ENCODE results near the gene SH3RF1. TPM values are rescaled to one million over a fixed set of nuclear protein-coding genes. Genes with fewer than 3 reads are reported as not detected.

Gene SH3RF1
- total RNA-seq, 3 donors from 2014 or later: 45.3 to 82.3 (median 65.5) TPM

- no peaks in the 10 kb centered on the region for H3K4me1 ChIP-seq (ENCODE audit: low read depth)
- ATAC-seq (peak; percentile 57), DNase-seq (no peak)
- TF ChIP-seq, protein P1, sequence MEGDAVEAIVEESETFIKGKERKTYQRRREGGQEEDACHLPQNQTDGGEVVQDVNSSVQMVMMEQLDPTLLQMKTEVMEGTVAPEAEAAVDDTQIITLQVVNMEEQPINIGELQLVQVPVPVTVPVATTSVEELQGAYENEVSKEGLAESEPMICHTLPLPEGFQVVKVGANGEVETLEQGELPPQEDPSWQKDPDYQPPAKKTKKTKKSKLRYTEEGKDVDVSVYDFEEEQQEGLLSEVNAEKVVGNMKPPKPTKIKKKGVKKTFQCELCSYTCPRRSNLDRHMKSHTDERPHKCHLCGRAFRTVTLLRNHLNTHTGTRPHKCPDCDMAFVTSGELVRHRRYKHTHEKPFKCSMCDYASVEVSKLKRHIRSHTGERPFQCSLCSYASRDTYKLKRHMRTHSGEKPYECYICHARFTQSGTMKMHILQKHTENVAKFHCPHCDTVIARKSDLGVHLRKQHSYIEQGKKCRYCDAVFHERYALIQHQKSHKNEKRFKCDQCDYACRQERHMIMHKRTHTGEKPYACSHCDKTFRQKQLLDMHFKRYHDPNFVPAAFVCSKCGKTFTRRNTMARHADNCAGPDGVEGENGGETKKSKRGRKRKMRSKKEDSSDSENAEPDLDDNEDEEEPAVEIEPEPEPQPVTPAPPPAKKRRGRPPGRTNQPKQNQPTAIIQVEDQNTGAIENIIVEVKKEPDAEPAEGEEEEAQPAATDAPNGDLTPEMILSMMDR (IDR thresholded peaks at IDR 0.05): no peak
- H3K36me3 ChIP-seq (ENCODE audit: low read depth): no peaks in the 10 kb centered on the region
- no peak overlapping the region for H3K4me3 ChIP-seq
- intact Hi-C loops (cut with DNase I, micrococcal nuclease): no loop called here
- no peaks in the 10 kb centered on the region for H3K9me3 ChIP-seq
Observed at GRCh38 chr4:169163947-169164668, 106.6 kb downstream of the SH3RF1 start.

DNA sequence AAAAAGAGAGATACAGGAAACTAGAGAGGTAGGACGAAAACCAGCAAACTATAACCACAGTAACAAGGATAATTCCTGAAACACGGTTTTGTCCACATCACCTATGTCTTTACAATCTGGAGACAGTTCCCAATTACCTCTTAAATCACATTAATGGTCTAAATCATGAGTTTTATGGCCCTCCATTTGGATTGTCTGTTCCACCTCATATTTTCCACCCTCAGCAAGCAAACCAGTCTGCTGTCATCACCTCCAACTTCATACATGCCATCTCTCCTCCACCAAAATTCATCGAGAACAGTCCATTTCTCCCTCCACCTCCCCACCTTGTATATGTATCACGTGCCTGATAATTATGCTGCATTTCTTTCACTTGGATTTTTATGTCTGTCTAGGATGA is 107.3 kb downstream of the SH3RF1 start:
- TF ChIP-seq, protein P1 (IDR thresholded peaks at IDR 0.05): no peak
- no peaks in the 10 kb centered on the region for H3K4me1 ChIP-seq (ENCODE audit: low read depth)
- no peak for ATAC-seq
- intact Hi-C loops (cut with DNase I, micrococcal nuclease): no loop called here
- DNase-seq: no peak
- H3K36me3 ChIP-seq (ENCODE audit: low read depth): no peaks in the 10 kb centered on the region
- no peaks in the 10 kb centered on the region for H3K9me3 ChIP-seq
- no peak overlapping the region for H3K4me3 ChIP-seq

DNA sequence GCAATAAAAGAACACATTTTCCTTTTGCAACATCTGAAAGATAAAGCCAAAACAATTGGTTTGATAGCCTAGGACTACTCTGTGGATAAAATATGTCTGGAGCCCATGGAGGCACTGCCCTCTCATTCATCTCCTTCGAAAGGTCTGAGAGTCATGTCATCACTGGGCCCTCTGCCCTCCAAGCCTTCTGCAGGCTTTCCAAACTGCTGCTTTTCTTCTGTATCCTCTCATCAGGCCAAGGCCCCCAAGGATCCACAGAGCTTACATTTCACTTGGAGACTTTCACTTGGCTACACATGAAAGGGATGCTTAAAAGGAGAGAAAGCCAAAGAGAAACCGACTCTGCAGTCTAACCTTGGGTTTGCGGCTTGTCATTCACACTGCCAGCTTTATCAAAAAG is 109.9 kb downstream of the SH3RF1 start:
- intact Hi-C loops (cut with DNase I, micrococcal nuclease): no loop called here
- no peaks in the 10 kb centered on the region for H3K36me3 ChIP-seq (ENCODE audit: low read depth)
- no peak overlapping the region for H3K4me3 ChIP-seq
- no peak for DNase-seq
- no peaks in the 10 kb centered on the region for H3K9me3 ChIP-seq
- no peak for ATAC-seq
- peaks cover 8% of the 10 kb centered on the region for H3K4me1 ChIP-seq (ENCODE audit: low read depth)
- TF ChIP-seq, protein P1 (IDR thresholded peaks at IDR 0.05): no peak

- TF ChIP-seq, protein P1 (IDR thresholded peaks at IDR 0.05): no peak
Observed at GRCh38 chr4:169159624-169160171, 111.1 kb downstream of the SH3RF1 start.

GRCh38 chr4:169158861-169159260 is 111.9 kb downstream of the SH3RF1 start:
- intact Hi-C loops (cut with DNase I, micrococcal nuclease): no loop called here
- Histone ChIP-seq H3K4me3 (no peak overlapping the region), H3K9me3 (no peaks in the 10 kb centered on the region), H3K36me3 (ENCODE audit: low read depth) (no peaks in the 10 kb centered on the region), H3K4me1 (ENCODE audit: low read depth) (peaks cover 8% of the 10 kb centered on the region)
- DNase-seq (no peak), ATAC-seq (no peak)
- TF ChIP-seq, protein P1 (IDR thresholded peaks at IDR 0.05): no peak

More at GRCh38 chr4:169159624-169160171, 111.1 kb downstream of the SH3RF1 start:
- no peak for ATAC-seq
- intact Hi-C loops (cut with DNase I, micrococcal nuclease): no loop called here
- Histone ChIP-seq H3K9me3 (no peaks in the 10 kb centered on the region), H3K36me3 (ENCODE audit: low read depth) (no peaks in the 10 kb centered on the region), H3K4me3 (no peak overlapping the region), H3K4me1 (ENCODE audit: low read depth) (peaks cover 8% of the 10 kb centered on the region)
- no peak for DNase-seq
